Prostate gland (tissue), 2 donors: ENCODE data around the gene OR4N5.

Source experiments
- CTCF ChIP-seq, 4 experiments: fragments of 200-600 bp in 2 of 4; fragments of 450-650 bp in 2 of 4; sonication (generic) in 2 of 4; IDR thresholded peaks; 1 replicate in 3 of 4; 2 replicates in 1 of 4; pipeline ENCODE4 v1.5.1; 2016 to 2019; ENCODE audit warnings: antibody characterized with exemption in 4 of 4, mild to moderate bottlenecking in 2 of 4, moderate library complexity in 2 of 4
- POLR2A ChIP-seq: fragments of 450-650 bp; IDR thresholded peaks from one replicate; pipeline ENCODE4 v1.6.1; 2016; ENCODE audit warnings: antibody characterized with exemption, mild to moderate bottlenecking

- TF ChIP-seq CTCF (IDR thresholded peaks at IDR 0.05) (no peak), POLR2A (no peak)
Measured at GRCh38 chr14:20179880-20180279, 41.3 kb downstream of the OR4N5 start.
